HG03103 (cell line): ENCODE measurements around the gene NFKBIB.

Source experiments
- ATAC-seq: cut with Tn5 transposase; IDR thresholded peaks from one replicate; pipeline ENCODE4 v1.9.1; 2021; ENCODE audit warnings: low read depth; ENCODE audit not compliant: unreplicated experiment

NFKBIB gene

GRCh38 chr19:38952395-38953165 lies 52.8 kb downstream of the NFKBIB start:
- ATAC-seq = no peak

- no peak for ATAC-seq
Measured at GRCh38 chr19:38953677-38954076, 53.9 kb downstream of the NFKBIB start.

- ATAC-seq = no peak
Measured at GRCh38 chr19:38956264-38956663, 56.5 kb downstream of the NFKBIB start.

GRCh38 chr19:38958301-38958700 lies 58.5 kb downstream of the NFKBIB start:
- no peak for ATAC-seq
